Chondrocyte (in vitro differentiated cells): ENCODE measurements around the gene GINS1. TPM values are rescaled to one million over a fixed set of nuclear protein-coding genes. Genes with fewer than 3 reads are reported as not detected.

Experiments
- DNase-seq: peaks from one replicate; pipeline ENCODE4 v3.0.0; 2021; ENCODE audit warnings: mixed read lengths, low spot score
- H3K27ac Mint-ChIP-seq: one replicate; pipeline ENCODE4 v1.8.0; 2021; ENCODE audit warnings: mild to moderate bottlenecking, moderate library complexity, mixed read lengths; ENCODE audit not compliant: unreplicated experiment
- H3K27me3 Mint-ChIP-seq: 2 replicates; pipeline ENCODE4 v1.8.0; 2021; ENCODE audit warnings: low read depth, mixed read lengths
- H3K36me3 Mint-ChIP-seq: 2 replicates; pipeline ENCODE4 v1.8.0; 2021; ENCODE audit warnings: low read depth, mixed read lengths
- H3K4me1 Mint-ChIP-seq: 2 replicates; pipeline ENCODE4 v1.8.0; 2021; ENCODE audit warnings: low read depth, mild to moderate bottlenecking, mixed read lengths
- H3K4me3 Mint-ChIP-seq: one replicate; pipeline ENCODE4 v1.8.0; 2021; ENCODE audit warnings: mild to moderate bottlenecking, moderate library complexity, mixed read lengths; ENCODE audit not compliant: unreplicated experiment
- H3K9me3 Mint-ChIP-seq: 2 replicates; pipeline ENCODE4 v1.8.0; 2021; ENCODE audit warnings: low read depth, mixed read lengths
- total RNA-seq: library from RNA; stranded (reverse); gene quantifications from 3 replicates; pipeline ENCODE4 v1.2.1, GENCODE V29; 2021
- TF ChIP-seq, protein P1 (sequence below): fragments of 200-600 bp; sonication (generic); IDR thresholded peaks from 2 replicates; pipeline ENCODE4 v1.5.0; 2021; ENCODE audit warnings: antibody characterized with exemption, mild to moderate bottlenecking, moderate library complexity

Gene GINS1
- total RNA-seq, 1 donor from 2014 or later: 3.5 TPM

DNA sequence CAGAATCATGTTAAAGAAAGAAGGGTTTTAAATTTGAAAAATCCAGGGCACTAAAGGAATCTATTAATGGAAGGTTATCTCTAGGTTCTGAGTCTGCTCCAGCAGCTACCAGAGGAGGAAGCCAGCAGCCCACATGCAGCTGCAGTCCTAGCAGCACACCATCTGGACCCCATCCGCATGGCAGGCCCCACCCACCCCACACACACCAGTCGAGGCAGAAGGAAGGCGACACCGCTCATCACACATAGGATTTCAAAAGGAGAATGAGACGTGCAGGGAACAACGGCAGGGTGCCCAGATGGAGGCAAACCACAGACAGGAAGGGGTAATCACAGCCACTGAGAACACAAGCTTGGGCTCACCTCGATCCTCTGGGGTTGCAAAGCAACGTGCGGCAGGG lies 78.9 kb downstream of the GINS1 start:
- Mint-ChIP-seq H3K27me3 (no peaks in the 10 kb centered on the region), H3K4me1 (peaks cover 6% of the 10 kb centered on the region), H3K27ac (no peak overlapping the region), H3K4me3 (no peak overlapping the region), H3K9me3 (no peaks in the 10 kb centered on the region), H3K36me3 (peaks cover 15% of the 10 kb centered on the region)
- DNase-seq: no peak
- TF ChIP-seq, protein P1, sequence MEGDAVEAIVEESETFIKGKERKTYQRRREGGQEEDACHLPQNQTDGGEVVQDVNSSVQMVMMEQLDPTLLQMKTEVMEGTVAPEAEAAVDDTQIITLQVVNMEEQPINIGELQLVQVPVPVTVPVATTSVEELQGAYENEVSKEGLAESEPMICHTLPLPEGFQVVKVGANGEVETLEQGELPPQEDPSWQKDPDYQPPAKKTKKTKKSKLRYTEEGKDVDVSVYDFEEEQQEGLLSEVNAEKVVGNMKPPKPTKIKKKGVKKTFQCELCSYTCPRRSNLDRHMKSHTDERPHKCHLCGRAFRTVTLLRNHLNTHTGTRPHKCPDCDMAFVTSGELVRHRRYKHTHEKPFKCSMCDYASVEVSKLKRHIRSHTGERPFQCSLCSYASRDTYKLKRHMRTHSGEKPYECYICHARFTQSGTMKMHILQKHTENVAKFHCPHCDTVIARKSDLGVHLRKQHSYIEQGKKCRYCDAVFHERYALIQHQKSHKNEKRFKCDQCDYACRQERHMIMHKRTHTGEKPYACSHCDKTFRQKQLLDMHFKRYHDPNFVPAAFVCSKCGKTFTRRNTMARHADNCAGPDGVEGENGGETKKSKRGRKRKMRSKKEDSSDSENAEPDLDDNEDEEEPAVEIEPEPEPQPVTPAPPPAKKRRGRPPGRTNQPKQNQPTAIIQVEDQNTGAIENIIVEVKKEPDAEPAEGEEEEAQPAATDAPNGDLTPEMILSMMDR: no peak

DNA sequence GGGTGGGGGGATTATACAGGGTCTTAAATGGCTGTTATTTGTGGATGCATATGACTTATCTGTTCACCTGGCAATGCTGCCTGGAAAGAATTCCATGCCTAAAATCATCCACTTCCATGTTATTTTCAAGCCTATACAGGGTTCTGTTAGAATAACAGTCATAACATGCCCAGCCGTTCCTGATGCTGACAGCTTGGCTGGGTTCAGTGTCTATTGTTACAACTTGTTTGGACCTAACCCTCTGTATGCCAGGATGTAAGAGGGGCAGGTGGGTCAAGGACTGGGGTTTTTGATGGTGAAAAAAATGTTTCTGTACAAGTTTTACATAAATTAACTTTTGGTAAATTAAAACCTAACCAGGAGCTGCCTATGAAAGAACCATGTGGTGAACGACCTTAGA lies 79.8 kb downstream of the GINS1 start:
- no peaks in the 10 kb centered on the region for H3K9me3 Mint-ChIP-seq
- H3K36me3 Mint-ChIP-seq: peaks cover 11% of the 10 kb centered on the region
- TF ChIP-seq, protein P1: no peak

DNA sequence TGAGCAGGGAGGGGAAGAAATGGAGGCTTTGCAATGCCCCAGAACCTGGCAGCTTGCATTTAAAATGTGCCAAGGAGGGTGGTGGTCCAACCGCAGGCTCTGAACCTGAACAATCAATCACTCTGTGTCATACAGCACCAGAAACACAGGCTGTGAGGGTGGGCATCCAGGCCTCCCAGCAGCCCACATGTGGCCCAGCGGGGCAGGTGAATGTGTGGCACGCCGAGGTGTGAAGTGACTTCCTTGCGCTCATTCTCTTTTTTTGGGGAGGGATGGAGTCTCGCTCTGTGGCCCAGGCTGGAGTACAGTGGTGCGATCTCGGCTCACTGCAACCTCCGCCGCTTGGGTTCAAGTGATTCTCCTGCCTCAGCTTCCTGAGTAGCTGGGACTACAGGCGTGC lies 80.5 kb downstream of the GINS1 start:
- TF ChIP-seq, protein P1: no peak
- Mint-ChIP-seq H3K9me3 (no peaks in the 10 kb centered on the region), H3K27me3 (no peaks in the 10 kb centered on the region), H3K36me3 (peaks cover 11% of the 10 kb centered on the region), H3K4me1 (peaks cover 6% of the 10 kb centered on the region), H3K27ac (no peak overlapping the region), H3K4me3 (no peak overlapping the region)
- no peak for DNase-seq

More for the DNA sequence above, 79.8 kb downstream of the GINS1 start:
- Mint-ChIP-seq H3K4me1 (peaks cover 6% of the 10 kb centered on the region), H3K4me3 (no peak overlapping the region), H3K27ac (no peak overlapping the region), H3K27me3 (no peaks in the 10 kb centered on the region)
- no peak for DNase-seq

DNA sequence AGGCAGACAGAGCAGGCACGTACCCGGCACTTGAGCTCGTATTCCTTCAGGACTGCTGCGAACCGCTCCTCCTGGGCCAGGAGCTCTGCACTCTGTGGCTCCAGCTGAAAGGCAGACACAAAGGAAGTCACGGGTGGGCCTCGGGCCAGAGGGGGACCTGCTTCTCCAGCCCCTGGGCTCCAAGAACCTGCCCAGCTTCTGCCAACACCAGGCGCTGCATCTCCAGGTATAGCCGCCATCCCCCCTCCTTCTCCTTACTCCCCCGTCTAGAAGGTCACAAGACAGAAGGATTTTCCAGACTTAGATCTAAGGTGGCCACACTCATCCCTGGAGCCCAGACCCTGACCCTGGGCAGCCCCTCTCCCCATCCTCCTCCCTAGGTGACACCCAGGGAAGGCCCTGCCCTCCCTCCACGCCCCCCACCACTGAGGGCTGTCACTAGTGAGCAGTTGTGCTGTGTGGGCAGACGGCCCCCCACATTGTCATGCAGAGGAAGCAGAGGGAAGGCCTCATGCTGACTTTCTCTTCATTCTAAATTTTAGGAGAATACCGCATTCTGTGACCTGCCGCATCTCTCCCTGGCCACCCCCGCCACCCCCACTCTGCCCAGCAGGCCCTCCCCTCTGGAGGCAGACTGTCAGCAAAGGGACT lies 81.9 kb downstream of the GINS1 start:
- no peak for DNase-seq
- peaks cover 6% of the 10 kb centered on the region for H3K4me1 Mint-ChIP-seq
- H3K9me3 Mint-ChIP-seq: no peaks in the 10 kb centered on the region
- TF ChIP-seq, protein P1: no peak
- no peak overlapping the region for H3K27ac Mint-ChIP-seq
- H3K27me3 Mint-ChIP-seq: no peaks in the 10 kb centered on the region
- H3K36me3 Mint-ChIP-seq: peaks cover 7% of the 10 kb centered on the region
- H3K4me3 Mint-ChIP-seq: no peak overlapping the region

DNA sequence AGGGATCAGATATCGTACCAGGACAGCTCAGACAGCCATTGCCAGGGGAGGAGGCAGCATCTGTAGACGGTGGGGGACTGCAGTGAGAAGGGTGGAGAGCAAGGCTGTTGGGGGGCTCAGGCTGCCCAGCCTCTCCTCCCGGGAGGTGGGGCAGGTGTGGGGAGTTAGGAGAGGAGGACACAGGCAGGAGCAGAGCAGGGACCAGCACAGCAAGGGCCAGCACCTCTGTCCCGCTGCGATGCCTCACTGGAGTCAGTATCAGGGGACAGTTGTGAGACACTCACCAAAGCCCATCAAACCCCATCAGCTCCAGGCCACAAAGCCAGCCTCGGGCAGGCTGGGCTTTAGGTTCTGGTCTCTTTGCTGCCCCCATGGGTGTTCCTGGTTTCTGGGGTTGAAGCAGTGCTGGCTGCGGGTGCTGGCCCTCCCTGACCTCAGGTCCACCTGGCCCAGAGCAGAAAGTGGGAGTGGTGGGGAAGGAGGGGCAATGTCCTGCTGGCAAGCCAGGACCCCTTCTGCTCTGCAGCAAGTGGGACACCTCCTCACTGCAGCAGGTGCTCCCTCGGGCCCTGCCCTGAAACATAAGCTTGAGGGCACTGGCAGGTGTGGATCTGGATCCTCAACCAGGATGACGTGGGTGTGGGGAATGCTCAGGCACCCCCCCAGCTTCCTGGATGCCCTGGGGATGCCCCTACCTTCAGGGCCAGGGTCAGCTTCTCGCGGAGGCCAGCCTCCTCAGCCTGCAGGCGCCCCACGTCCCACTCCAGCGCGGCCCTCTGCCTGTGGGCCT lies 83.4 kb downstream of the GINS1 start:
- TF ChIP-seq, protein P1: no peak
- Mint-ChIP-seq H3K4me1 (peaks cover 6% of the 10 kb centered on the region), H3K4me3 (no peak overlapping the region), H3K36me3 (peaks cover 7% of the 10 kb centered on the region), H3K27ac (no peak overlapping the region), H3K9me3 (no peaks in the 10 kb centered on the region), H3K27me3 (no peaks in the 10 kb centered on the region)
- DNase-seq: no peak
